Astrocyte of the spinal cord (primary cell): ENCODE data around the gene CELF3.
A peak's percentile ranks its signal among the peaks of the same experiment; 100 is the strongest.

Experiments
- DNase-seq: peaks from one replicate; pipeline ENCODE4 v3.0.0; 2011; ENCODE audit warnings: low read depth, low spot score
- H3K4me3 ChIP-seq: 2 replicates; pipeline ENCODE4 v1.5.1; 2011; ENCODE audit warnings: low read depth, mild to moderate bottlenecking, low read length, moderate library complexity
- in situ Hi-C: cut with HindIII; loops from 2 replicates; pipeline ENCODE4 v1.10.0; 2017; ENCODE audit warnings: low sequenced_read_pairs
- TF ChIP-seq, protein P1 (sequence below): IDR thresholded peaks from 2 replicates; pipeline ENCODE4 v1.5.1; 2012; ENCODE audit warnings: low read depth, mild to moderate bottlenecking, low read length, inconsistent platforms

CELF3 gene

GRCh38 chr1:151668090-151668489, 48.5 kb downstream of the CELF3 start:
- no peak for DNase-seq
- no peak overlapping the region for H3K4me3 ChIP-seq
- TF ChIP-seq, protein P1, sequence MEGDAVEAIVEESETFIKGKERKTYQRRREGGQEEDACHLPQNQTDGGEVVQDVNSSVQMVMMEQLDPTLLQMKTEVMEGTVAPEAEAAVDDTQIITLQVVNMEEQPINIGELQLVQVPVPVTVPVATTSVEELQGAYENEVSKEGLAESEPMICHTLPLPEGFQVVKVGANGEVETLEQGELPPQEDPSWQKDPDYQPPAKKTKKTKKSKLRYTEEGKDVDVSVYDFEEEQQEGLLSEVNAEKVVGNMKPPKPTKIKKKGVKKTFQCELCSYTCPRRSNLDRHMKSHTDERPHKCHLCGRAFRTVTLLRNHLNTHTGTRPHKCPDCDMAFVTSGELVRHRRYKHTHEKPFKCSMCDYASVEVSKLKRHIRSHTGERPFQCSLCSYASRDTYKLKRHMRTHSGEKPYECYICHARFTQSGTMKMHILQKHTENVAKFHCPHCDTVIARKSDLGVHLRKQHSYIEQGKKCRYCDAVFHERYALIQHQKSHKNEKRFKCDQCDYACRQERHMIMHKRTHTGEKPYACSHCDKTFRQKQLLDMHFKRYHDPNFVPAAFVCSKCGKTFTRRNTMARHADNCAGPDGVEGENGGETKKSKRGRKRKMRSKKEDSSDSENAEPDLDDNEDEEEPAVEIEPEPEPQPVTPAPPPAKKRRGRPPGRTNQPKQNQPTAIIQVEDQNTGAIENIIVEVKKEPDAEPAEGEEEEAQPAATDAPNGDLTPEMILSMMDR: no peak
- in situ Hi-C loops: no loop called here

GRCh38 chr1:151661751-151662150, 54.9 kb downstream of the CELF3 start:
- DNase-seq: no peak
- H3K4me3 ChIP-seq: no peak overlapping the region
- TF ChIP-seq, protein P1: no peak
- in situ Hi-C loops: no loop called here

- in situ Hi-C loops: no loop called here
- TF ChIP-seq, protein P1: no peak
- no peak for DNase-seq
- no peak overlapping the region for H3K4me3 ChIP-seq
Observed at GRCh38 chr1:151655371-151655770, 61.2 kb downstream of the CELF3 start.

GRCh38 chr1:151653397-151653796, 63.2 kb downstream of the CELF3 start:
- TF ChIP-seq, protein P1: no peak
- in situ Hi-C loops: no loop called here
- no peak overlapping the region for H3K4me3 ChIP-seq
- DNase-seq: peak; percentile 11
